GM18861 (cell line): ENCODE results near the gene MRFAP1L1.
"Not testable (repeated sequence)": the region's sequence is repeated elsewhere in the genome, so short reads cannot be mapped to it uniquely, and the experiment has no call there.

Experiments
- ATAC-seq: cut with Tn5 transposase; IDR thresholded peaks from one replicate; pipeline ENCODE4 v1.9.1; 2021; ENCODE audit not compliant: unreplicated experiment

The MRFAP1L1 gene

GRCh38 chr4:6709230-6710114 is at the start of gene MRFAP1L1:
Gene MRFAP1L1 (minus strand): TSS chr4:6709865. CDS start chr4:6709629, 236 bp downstream.
- ATAC-seq, result peak; percentile 54

DNA sequence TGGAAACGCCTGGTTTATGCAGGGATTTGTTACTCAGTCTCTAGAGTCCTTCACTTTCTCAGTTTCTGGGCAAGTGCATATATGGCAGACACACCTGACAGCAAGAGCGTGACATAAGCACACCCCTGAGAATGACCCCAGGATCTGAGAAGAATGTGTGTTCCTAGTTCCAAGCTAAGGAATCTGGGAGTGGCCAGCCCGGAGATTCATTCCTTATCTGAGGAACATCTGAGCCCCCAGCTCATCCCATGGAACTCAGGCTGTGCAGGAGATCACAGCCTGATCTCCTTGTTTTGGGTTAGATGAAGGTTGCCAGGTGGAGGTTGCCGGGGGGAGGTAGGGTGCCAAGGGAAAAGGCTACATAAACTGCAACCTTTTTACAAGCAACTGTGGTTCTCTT is 49.1 kb upstream of the MRFAP1L1 start:
- ATAC-seq, result no peak

GRCh38 chr4:6756345-6756744 is 46.7 kb upstream of the MRFAP1L1 start:
- not testable (repeated sequence) for ATAC-seq

GRCh38 chr4:6755088-6755753 is 45.6 kb upstream of the MRFAP1L1 start:
- no peak for ATAC-seq

- no peak for ATAC-seq
Observed at GRCh38 chr4:6754481-6755087, 44.9 kb upstream of the MRFAP1L1 start.

GRCh38 chr4:6753891-6754290 is 44.2 kb upstream of the MRFAP1L1 start:
- no peak for ATAC-seq

DNA sequence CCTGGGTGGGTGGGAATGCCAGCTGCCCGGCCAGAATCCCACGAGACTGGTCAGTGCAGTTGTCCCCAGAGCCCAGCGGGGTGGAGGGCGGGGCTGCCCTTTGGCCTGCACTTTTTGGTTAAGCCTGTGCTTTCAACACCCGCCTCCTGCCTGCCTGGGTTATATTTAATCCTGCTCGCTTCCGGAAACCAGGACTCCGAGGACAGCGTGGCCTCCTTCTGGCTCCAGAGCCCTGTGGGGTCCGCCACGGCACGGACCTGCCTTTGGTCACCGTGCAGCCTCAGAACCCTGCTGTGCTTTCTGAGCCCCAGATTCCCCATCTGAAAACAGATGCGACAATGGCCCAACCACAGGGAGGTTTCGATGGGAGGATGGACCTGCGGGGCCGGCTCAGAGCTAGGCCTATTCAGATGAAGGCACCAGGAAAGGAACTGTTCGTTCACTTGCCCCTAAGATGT is 43.5 kb upstream of the MRFAP1L1 start:
- ATAC-seq, result no peak

GRCh38 chr4:6752486-6752829 is 42.8 kb upstream of the MRFAP1L1 start:
- no peak for ATAC-seq

DNA sequence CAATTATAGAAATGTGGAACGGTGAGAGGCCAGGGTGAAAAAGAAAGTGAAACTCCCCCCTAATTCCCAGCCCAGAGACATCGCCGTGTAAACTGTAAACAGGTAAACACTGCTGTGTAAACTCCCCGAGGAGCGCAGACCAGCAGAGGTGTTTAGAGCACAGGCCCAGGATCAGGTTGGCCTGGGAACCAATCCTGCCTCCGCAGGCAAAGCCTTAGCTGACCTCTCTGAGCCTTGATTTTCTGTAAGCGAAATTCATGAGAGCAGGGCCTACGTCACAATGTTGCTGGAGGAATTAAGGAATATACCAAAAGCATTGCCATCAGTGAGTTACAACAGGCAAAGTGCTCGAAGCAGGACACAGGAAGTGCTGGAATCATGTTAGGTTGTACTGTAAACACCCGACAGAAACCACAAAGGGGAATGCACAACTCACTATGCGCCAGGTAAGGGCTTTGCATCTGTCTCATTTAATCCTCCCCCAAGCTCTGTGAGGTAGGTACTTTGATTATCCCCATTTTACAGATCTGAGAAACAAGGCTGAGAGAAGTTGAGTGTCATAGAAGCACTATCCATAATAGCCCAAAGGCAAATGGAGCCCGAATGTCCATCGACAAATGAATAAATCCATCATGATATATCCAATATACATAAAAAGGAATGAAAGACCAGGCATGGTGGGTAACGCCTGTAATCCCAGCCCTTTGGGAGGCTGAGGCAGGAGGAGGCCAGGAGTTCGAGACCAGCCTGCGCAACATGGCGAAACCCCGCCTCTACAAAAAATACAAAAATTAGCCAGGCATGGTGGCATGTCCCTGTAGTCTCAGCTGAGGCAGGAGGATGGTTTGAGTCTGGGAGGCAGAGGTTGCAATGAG is 42.2 kb upstream of the MRFAP1L1 start:
- no peak for ATAC-seq

DNA sequence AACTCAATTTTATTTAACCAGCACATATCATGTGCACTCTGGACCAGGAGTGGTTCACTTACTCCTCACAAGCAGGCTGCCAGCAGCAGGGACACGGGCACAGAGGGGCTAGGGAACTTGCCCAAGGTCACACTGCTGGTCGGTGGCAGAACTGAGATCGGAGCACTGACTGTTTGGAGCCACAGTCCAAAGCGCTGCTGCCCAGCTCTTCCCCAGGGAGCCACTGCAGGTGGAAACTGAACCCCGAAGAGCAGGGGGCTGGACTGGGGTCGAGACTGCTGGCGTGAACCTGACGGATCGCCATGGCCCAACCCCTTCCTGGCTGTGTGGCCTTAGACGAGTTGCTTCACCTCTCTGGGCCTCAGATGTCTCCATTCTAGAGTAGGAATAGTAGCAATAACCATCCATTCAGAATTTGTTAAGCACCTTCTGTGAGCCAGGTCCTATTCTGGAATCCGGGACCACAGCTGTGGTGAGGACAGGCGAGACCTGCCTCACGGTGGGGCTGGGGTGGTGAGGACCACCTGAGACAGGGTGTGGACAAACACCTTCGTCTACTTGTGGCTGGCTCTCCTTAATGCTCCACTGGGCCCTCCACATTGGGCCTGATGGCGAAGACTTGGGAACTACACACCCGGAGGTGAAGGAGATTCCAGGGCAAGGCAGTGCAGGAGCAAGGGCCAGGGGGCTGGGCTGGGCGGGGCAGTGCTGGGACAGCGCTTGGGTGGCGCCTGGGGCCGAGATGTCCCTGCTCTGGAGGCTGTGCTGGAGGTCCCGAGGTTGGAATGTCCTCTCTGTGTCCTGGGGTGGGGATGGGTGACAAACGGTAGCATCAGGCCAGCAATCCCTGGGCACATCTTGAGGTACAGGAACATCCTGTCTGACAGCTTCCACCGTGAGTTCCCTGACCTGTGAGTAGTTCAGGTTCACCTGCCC is 40.9 kb upstream of the MRFAP1L1 start:
- ATAC-seq, result no peak

DNA sequence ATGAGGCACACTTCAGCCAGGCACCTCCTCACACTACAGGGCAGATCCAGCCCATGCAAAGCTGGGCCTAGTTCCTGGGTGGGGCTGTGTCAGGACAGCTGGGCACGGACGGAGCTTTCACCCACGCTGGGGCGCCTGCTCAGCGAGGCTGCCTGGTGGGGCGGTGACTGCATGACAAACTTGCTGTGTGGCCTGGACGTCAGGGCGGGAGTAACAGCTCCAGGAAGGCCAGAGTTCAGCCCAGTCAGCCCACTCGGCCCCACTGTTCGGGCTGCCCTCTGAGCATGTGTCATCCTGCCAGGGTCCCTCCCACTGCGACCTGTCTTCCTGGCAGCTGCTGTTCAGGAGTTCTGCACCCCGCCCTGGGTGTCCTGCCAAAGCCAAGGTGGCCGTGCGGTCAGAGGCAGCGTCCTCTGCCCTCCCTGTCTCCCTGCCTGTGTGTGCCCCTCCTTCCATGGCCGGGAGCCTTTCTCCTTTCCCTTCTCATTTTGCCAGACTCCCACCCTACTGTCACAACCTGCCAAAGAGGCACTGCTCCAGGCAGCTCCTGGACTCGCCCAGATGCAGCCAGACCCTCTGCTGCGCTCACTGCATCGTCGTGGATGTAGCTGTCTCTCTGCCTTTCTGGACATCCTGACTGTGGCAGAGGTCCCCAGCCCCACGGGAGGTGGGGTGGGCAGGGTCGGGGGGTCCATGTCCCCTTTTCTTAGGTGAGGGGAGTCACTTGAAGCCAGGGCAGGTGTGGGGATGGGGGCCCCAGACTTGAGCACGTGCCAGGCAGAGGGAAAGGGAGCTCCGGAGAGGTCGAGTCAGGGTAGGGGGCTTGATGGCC is 39.9 kb upstream of the MRFAP1L1 start:
- ATAC-seq, result no peak

DNA sequence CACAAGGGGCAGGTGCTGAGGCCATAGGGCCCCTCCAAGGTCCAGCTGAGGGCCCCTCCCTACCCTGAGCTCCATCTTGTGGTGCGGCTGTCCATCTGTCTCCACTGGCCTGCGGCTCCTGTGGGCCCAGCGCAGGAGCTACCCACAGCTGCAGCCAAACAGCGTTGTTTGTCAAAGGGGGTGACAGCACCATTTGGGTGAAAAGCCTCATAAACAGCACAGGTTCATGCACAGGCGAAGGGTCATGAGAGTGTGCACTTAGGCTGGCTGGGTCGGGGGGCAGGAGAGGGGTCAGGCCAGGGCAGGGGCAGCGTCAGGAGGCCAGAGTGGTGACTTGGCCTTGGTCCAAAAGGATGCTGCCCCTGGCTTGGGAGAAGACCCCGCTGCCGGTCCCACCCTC is 38.6 kb upstream of the MRFAP1L1 start:
- no peak for ATAC-seq

- ATAC-seq, result no peak
Observed at GRCh38 chr4:6747294-6748051, 37.8 kb upstream of the MRFAP1L1 start.

DNA sequence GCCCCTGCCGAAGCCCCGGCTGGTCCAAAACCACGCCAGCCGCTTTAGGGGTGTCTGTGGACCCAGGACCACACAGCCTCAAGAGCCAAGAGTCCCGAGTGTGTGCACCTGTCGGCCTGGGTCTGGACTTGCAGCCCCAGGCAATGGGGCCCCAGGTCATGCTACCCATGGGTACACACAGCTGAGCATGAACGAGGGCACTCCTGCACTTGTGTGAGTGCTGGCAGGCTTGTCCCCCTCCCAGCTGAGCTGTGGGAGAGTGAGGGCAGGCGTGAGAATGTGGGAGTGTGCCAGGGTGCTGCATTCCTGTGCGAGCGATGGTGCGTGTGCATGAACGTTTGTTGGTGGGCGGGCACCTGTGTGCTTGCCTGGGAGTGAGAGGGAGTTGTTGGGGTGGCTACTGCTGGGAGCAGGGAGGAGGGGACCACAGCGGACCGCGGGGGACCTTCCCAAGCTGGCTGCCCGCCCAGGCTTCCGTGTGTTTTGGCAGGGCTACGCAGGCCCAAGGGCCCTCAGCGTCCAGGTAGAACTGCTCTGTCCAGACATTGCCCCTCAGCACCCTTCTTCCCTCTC is 37.1 kb upstream of the MRFAP1L1 start:
- no peak for ATAC-seq

GRCh38 chr4:6742989-6743388 is 33.3 kb upstream of the MRFAP1L1 start:
- ATAC-seq, result no peak

GRCh38 chr4:6742507-6742906 is 32.8 kb upstream of the MRFAP1L1 start:
- ATAC-seq, result no peak

- ATAC-seq, result no peak
Observed at GRCh38 chr4:6740347-6740746, 30.7 kb upstream of the MRFAP1L1 start.

DNA sequence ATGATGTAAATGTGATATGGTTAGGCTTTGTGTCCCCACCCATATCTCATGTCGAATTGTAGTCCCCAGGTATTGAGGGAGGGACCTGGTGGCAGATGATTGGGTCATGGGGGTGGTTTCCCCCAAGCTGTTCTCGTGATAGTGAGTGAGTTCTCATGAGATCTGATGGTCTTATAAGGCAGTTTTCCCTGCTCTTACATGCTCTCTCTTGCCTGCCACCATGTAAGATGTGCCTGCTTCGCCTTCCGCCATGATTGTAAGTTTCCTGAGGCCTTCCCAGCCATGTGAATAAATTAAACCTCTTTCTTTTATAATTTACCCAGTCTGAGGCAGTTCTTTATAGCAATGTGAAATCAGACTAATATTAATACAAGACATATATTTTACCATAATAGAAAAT is 30.3 kb upstream of the MRFAP1L1 start:
- no peak for ATAC-seq
